MM.1S (cell line): Measurements from ENCODE around the gene MZB1.
A peak's percentile ranks its signal among the peaks of the same experiment; 100 is the strongest.

Experiments used
- DNase-seq: peaks from one replicate; pipeline ENCODE4 v3.0.0-alpha.2; 2015
- H2AFZ ChIP-seq: fragments of 300-600 bp; sonication (generic); 2 replicates; pipeline ENCODE4 v1.6.0; 2016; ENCODE audit warnings: antibody characterized with exemption, low read length
- H3F3A ChIP-seq: fragments of 300-600 bp; sonication (generic); 2 replicates; pipeline ENCODE4 v1.6.1; 2016; ENCODE audit warnings: mild to moderate bottlenecking, antibody characterized with exemption, low read length, moderate library complexity, mixed read lengths; ENCODE audit not compliant: insufficient read depth
- H3K27ac ChIP-seq: fragments of 300-600 bp; sonication (generic); 2 replicates; pipeline ENCODE4 v1.5.1; 2016; ENCODE audit warnings: mild to moderate bottlenecking, low read length
- H3K27me3 ChIP-seq: fragments of 300-600 bp; sonication (generic); replicated peaks from 2 replicates; pipeline ENCODE4 v1.6.0; 2016; ENCODE audit warnings: low read length; ENCODE audit not compliant: insufficient read depth
- H3K36me3 ChIP-seq: fragments of 300-600 bp; sonication (generic); replicated peaks from 2 replicates; pipeline ENCODE4 v1.6.1; 2016; ENCODE audit warnings: mild to moderate bottlenecking, low read length, mixed read lengths; ENCODE audit not compliant: insufficient read depth
- H3K4me1 ChIP-seq: fragments of 300-600 bp; sonication (generic); 2 replicates; pipeline ENCODE4 v1.6.1; 2016; ENCODE audit warnings: low read length, mixed read lengths
- H3K4me2 ChIP-seq: fragments of 300-600 bp; sonication (generic); 2 replicates; pipeline ENCODE4 v1.6.0; 2016; ENCODE audit warnings: low read depth, low read length
- H3K4me3 ChIP-seq: fragments of 300-600 bp; sonication (generic); 2 replicates; pipeline ENCODE4 v1.5.1; 2016; ENCODE audit warnings: low read length, mixed read lengths
- H3K79me2 ChIP-seq: fragments of 300-600 bp; sonication (generic); 2 replicates; pipeline ENCODE4 v1.6.1; 2016; ENCODE audit warnings: mixed run types, low read length, mixed read lengths
- H3K9ac ChIP-seq: fragments of 300-600 bp; sonication (generic); 2 replicates; pipeline ENCODE4 v1.6.1; 2016; ENCODE audit warnings: low read length, mixed read lengths
- H3K9me2 ChIP-seq: fragments of 300-600 bp; sonication (generic); replicated peaks from 2 replicates; pipeline ENCODE4 v1.6.1; 2016; ENCODE audit warnings: mild to moderate bottlenecking, low read length, mixed read lengths; ENCODE audit not compliant: insufficient read depth
- H3K9me3 ChIP-seq: fragments of 300-600 bp; sonication (generic); replicated peaks from 2 replicates; pipeline ENCODE4 v1.6.1; 2016; ENCODE audit warnings: mild to moderate bottlenecking, low read length, mixed read lengths; ENCODE audit not compliant: insufficient read depth
- H4K20me1 ChIP-seq: fragments of 300-600 bp; sonication (generic); 2 replicates; pipeline ENCODE4 v1.6.1; 2016; ENCODE audit warnings: mild to moderate bottlenecking, low read length, moderate library complexity, mixed read lengths; ENCODE audit not compliant: insufficient read depth
- CTCF ChIP-seq: fragments of 300-600 bp; sonication (generic); IDR thresholded peaks from 2 replicates; pipeline ENCODE4 v1.5.1; 2016; ENCODE audit warnings: antibody characterized with exemption, low read length, mixed read lengths
- EZH2 ChIP-seq: fragments of 300-600 bp; sonication (generic); optimal IDR thresholded peaks from 2 replicates; pipeline ENCODE3; 2017; ENCODE audit warnings: low read depth, mild to moderate bottlenecking, antibody characterized with exemption, low read length, mixed read lengths
- EZH2phosphoT487 ChIP-seq: fragments of 300-600 bp; sonication (generic); IDR thresholded peaks from 2 replicates; pipeline ENCODE4 v1.6.1; 2018; ENCODE audit warnings: antibody characterized with exemption, low read length

The MZB1 gene

GRCh38 chr5:139392678-139393496, 3.2 kb upstream of the MZB1 start:
- Histone ChIP-seq H3K36me3 (no peaks in the 10 kb centered on the region), H3K9me2 (no peaks in the 10 kb centered on the region), H3K27me3 (no peaks in the 10 kb centered on the region), H3K27ac (peak overlapping the region; percentile 98), H3K79me2 (peaks cover 74% of the 10 kb centered on the region), H3K9ac (peak overlapping the region; percentile 96), H2AFZ (peak overlapping the region; percentile 60), H3K9me3 (no peaks in the 10 kb centered on the region), H3K4me1 (peaks cover 20% of the 10 kb centered on the region), H3F3A (peaks cover 49% of the 10 kb centered on the region), H3K4me2 (peak overlapping the region; percentile 98), H3K4me3 (peak overlapping the region; percentile 74), H4K20me1 (no peaks in the 10 kb centered on the region)
- DNase-seq: peak; percentile 86
- TF ChIP-seq CTCF: peak; percentile 86
- no peak for TF ChIP-seq EZH2phosphoT487
- no peak for TF ChIP-seq EZH2

GRCh38 chr5:139392324-139392677, 2.6 kb upstream of the MZB1 start:
- Histone ChIP-seq H3K9me3 (no peaks in the 10 kb centered on the region), H2AFZ (peak overlapping the region; percentile 60), H3K9ac (peak overlapping the region; percentile 96), H3K9me2 (no peaks in the 10 kb centered on the region), H3K4me1 (peaks cover 26% of the 10 kb centered on the region), H3K79me2 (peaks cover 80% of the 10 kb centered on the region), H3F3A (peaks cover 55% of the 10 kb centered on the region), H3K4me3 (peak overlapping the region; percentile 74), H3K4me2 (peak overlapping the region; percentile 98), H4K20me1 (no peaks in the 10 kb centered on the region), H3K36me3 (no peaks in the 10 kb centered on the region), H3K27ac (peak overlapping the region; percentile 98; the same call in 1 of the 2 replicates), H3K27me3 (no peaks in the 10 kb centered on the region)
- DNase-seq: no peak
- TF ChIP-seq EZH2phosphoT487: no peak
- no peak for TF ChIP-seq EZH2
- no peak for TF ChIP-seq CTCF

- Histone ChIP-seq H2AFZ (peak overlapping the region; percentile 44), H3K4me1 (peaks cover 29% of the 10 kb centered on the region), H3K9me2 (no peaks in the 10 kb centered on the region), H3K27me3 (no peaks in the 10 kb centered on the region), H3K4me2 (peak overlapping the region; percentile 98), H3K9me3 (no peaks in the 10 kb centered on the region), H3K4me3 (peak overlapping the region; percentile 74), H3K79me2 (peaks cover 84% of the 10 kb centered on the region), H3K9ac (peak overlapping the region; percentile 96), H3F3A (peaks cover 59% of the 10 kb centered on the region), H4K20me1 (no peaks in the 10 kb centered on the region), H3K27ac (peak overlapping the region; percentile 98), H3K36me3 (no peaks in the 10 kb centered on the region)
- peak; percentile 42 for DNase-seq
- TF ChIP-seq CTCF (no peak), EZH2phosphoT487 (no peak), EZH2 (no peak)
These were observed 2.0 kb upstream of the MZB1 start for GRCh38 chr5:139391570-139392323.
